ENCODE measurements around the gene GGA1. TPM values are rescaled to one million over a fixed set of nuclear protein-coding genes. Genes with fewer than 3 reads are reported as not detected.
A peak's percentile ranks its signal among the peaks of the same experiment; 100 is the strongest.

The GGA1 gene
- total and polyA plus RNA-seq, 9 of the 15 experiments (the other 6 are each of a cell fraction or from before 2014, with no cell fraction given): 1.5 to 69.5 (median 31.6) TPM

DNA sequence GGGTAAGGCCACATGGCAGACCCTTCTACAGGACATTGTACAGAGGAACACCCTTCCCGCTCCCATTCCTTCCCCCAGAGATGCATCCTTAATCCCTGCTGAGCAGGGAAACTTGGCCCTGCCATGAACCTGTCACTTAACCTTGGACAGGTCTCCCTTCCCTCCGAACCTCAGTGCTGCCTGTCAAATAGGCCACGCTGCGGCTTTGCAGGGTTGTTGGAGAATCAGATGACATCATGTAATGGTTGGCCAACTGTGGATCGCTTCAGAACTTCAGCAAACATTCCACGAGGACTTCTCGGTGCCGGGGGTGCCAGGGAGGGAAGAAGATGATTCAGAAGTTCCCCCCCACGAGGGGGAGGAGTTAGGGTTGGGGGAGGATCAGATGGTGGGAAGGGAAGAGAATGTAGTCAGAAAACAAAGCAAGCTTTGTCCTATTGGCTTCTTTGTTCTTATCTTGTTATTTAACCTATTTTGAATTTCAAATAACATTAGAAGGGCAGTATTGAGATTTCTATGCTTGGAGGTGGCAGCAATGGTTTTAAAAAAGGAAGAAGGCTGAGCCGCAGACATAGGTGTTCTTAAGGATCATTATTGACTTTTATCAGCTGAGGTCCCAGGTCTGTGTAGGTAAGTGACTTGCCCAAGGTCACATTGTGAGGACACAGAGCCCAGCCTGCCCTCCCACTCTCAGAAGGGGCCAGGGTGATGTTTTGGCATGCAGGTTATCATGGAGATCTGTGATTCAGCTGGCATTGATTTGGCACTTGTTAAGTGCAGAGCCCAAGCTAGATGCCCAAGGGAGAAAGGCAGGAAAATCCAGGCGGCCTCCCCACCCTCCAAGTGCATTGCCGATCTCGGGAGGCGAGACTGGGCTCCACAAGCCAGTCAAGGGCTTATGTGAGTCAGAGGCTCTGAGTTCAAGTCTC is 45.2 kb upstream of the GGA1 start (continued):
- TF ChIP-seq, protein P1, sequence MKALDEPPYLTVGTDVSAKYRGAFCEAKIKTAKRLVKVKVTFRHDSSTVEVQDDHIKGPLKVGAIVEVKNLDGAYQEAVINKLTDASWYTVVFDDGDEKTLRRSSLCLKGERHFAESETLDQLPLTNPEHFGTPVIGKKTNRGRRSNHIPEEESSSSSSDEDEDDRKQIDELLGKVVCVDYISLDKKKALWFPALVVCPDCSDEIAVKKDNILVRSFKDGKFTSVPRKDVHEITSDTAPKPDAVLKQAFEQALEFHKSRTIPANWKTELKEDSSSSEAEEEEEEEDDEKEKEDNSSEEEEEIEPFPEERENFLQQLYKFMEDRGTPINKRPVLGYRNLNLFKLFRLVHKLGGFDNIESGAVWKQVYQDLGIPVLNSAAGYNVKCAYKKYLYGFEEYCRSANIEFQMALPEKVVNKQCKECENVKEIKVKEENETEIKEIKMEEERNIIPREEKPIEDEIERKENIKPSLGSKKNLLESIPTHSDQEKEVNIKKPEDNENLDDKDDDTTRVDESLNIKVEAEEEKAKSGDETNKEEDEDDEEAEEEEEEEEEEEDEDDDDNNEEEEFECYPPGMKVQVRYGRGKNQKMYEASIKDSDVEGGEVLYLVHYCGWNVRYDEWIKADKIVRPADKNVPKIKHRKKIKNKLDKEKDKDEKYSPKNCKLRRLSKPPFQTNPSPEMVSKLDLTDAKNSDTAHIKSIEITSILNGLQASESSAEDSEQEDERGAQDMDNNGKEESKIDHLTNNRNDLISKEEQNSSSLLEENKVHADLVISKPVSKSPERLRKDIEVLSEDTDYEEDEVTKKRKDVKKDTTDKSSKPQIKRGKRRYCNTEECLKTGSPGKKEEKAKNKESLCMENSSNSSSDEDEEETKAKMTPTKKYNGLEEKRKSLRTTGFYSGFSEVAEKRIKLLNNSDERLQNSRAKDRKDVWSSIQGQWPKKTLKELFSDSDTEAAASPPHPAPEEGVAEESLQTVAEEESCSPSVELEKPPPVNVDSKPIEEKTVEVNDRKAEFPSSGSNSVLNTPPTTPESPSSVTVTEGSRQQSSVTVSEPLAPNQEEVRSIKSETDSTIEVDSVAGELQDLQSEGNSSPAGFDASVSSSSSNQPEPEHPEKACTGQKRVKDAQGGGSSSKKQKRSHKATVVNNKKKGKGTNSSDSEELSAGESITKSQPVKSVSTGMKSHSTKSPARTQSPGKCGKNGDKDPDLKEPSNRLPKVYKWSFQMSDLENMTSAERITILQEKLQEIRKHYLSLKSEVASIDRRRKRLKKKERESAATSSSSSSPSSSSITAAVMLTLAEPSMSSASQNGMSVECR (CRISPR knock-in tag; IDR thresholded peaks at IDR 0.05): 0 out of 2 replicates have a peak, but pooled peaks have one; percentile 51
- TF ChIP-seq ZNF436 (CRISPR knock-in tag; IDR thresholded peaks at IDR 0.05) (no peak), HDAC1 (IDR thresholded peaks at IDR 0.05) (peak in 1 of 2 experiments; percentile 37; a peak in 2 of 4 replicates), PRPF4 (IDR thresholded peaks at IDR 0.05; ENCODE audit: insufficient read depth, low read depth, low read length, poor library complexity, severe bottlenecking) (no peak), KLF6 (CRISPR knock-in tag; IDR thresholded peaks at IDR 0.05; ENCODE audit: borderline replicate concordance) (no peak), ZNF124 (CRISPR knock-in tag; IDR thresholded peaks at IDR 0.05) (no peak), KAT8 (IDR thresholded peaks at IDR 0.05; ENCODE audit: low read depth) (no peak), NCOA4 (IDR thresholded peaks at IDR 0.05; ENCODE audit: partially characterized antibody) (no peak), FOXA3 (CRISPR knock-in tag; conservative IDR thresholded peaks at IDR 0.05 in 1 of 2, IDR thresholded peaks at IDR 0.05 in 1 of 2) (peak in 1 of 2 experiments; percentile 58; a peak in 1 of 4 replicates), ZNF311 (CRISPR knock-in tag; IDR thresholded peaks at IDR 0.05) (no peak), NR3C1 (CRISPR knock-in tag; IDR thresholded peaks at IDR 0.05) (no peak), GATA2 (CRISPR knock-in tag; IDR thresholded peaks at IDR 0.05) (no peak), CREBBP (IDR thresholded peaks at IDR 0.05; ENCODE audit: low read depth, low read length) (no peak), TCF7 (IDR thresholded peaks at IDR 0.05; ENCODE audit: borderline replicate concordance) (no peak), CBFA2T3 (IDR thresholded peaks at IDR 0.05) (no peak)
- TF ChIP-seq, protein P2, sequence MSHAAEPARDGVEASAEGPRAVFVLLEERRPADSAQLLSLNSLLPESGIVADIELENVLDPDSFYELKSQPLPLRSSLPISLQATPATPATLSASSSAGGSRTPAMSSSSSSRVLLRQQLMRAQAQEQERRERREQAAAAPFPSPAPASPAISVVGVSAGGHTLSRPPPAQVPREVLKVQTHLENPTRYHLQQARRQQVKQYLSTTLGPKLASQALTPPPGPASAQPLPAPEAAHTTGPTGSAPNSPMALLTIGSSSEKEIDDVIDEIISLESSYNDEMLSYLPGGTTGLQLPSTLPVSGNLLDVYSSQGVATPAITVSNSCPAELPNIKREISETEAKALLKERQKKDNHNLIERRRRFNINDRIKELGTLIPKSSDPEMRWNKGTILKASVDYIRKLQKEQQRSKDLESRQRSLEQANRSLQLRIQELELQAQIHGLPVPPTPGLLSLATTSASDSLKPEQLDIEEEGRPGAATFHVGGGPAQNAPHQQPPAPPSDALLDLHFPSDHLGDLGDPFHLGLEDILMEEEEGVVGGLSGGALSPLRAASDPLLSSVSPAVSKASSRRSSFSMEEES (CRISPR knock-in tag; IDR thresholded peaks at IDR 0.05): no peak
- TF ChIP-seq, protein P3, sequence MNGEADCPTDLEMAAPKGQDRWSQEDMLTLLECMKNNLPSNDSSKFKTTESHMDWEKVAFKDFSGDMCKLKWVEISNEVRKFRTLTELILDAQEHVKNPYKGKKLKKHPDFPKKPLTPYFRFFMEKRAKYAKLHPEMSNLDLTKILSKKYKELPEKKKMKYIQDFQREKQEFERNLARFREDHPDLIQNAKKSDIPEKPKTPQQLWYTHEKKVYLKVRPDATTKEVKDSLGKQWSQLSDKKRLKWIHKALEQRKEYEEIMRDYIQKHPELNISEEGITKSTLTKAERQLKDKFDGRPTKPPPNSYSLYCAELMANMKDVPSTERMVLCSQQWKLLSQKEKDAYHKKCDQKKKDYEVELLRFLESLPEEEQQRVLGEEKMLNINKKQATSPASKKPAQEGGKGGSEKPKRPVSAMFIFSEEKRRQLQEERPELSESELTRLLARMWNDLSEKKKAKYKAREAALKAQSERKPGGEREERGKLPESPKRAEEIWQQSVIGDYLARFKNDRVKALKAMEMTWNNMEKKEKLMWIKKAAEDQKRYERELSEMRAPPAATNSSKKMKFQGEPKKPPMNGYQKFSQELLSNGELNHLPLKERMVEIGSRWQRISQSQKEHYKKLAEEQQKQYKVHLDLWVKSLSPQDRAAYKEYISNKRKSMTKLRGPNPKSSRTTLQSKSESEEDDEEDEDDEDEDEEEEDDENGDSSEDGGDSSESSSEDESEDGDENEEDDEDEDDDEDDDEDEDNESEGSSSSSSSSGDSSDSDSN (IDR thresholded peaks at IDR 0.05; ENCODE audit: borderline replicate concordance in 1 of 2, low read depth in 2 of 2, low read length in 2 of 2): no peak
- TF ChIP-seq, protein P4, sequence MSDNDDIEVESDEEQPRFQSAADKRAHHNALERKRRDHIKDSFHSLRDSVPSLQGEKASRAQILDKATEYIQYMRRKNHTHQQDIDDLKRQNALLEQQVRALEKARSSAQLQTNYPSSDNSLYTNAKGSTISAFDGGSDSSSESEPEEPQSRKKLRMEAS (CRISPR knock-in tag; IDR thresholded peaks at IDR 0.05): 0 out of 2 replicates have a peak, but pooled peaks have one; percentile 23

Measured in K562 (cell line).